GM18858 (cell line): ENCODE results near the gene GMPPA.

ENCODE experiments used
- ATAC-seq: cut with Tn5 transposase; IDR thresholded peaks from one replicate; pipeline ENCODE4 v1.9.1; 2021; ENCODE audit not compliant: unreplicated experiment

GMPPA gene

GRCh38 chr2:219517954-219518778, 19.5 kb downstream of the GMPPA start:
- no peak for ATAC-seq

DNA sequence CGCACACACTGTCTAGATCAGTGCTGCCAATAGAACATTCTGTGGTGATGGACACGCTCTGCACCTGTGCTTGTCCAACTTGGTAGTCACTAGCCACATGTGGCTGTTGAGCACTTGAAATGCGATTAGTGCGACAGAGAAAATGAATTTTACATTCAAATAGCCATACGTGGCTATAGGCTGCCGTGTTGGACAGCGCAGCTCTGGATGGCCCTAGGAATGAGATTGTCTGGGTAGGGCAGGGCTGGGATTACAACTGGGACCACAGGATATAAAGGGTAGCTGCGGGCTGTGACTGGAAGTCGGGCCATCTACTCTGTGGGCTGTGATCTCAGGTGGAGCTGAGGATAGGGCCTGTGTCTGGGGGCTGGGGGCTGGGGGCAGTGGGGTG, 20.8 kb downstream of the GMPPA start:
- ATAC-seq, result no peak

DNA sequence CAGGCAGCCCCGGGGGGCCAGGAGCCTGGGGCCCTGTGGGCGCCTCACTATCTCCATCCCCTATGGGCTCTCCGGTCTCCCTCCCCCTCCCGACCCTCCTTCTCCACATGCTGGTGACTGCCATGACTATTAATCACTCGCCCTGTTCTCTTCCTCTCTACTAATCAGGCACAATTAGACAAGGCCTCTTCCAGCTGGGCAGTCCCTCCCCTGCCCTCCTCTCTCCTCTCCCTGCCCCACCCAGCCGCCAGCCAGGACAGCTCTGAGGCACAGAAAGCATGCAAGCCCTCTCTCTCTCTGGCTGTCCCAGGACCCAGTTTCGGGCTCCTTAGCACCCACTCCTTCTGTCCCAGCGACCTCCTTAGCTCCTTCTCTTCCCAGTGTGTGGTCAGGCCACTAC, 21.4 kb downstream of the GMPPA start:
- no peak for ATAC-seq

- no peak for ATAC-seq
These were observed 22.6 kb downstream of the GMPPA start for GRCh38 chr2:219521066-219521880.

DNA sequence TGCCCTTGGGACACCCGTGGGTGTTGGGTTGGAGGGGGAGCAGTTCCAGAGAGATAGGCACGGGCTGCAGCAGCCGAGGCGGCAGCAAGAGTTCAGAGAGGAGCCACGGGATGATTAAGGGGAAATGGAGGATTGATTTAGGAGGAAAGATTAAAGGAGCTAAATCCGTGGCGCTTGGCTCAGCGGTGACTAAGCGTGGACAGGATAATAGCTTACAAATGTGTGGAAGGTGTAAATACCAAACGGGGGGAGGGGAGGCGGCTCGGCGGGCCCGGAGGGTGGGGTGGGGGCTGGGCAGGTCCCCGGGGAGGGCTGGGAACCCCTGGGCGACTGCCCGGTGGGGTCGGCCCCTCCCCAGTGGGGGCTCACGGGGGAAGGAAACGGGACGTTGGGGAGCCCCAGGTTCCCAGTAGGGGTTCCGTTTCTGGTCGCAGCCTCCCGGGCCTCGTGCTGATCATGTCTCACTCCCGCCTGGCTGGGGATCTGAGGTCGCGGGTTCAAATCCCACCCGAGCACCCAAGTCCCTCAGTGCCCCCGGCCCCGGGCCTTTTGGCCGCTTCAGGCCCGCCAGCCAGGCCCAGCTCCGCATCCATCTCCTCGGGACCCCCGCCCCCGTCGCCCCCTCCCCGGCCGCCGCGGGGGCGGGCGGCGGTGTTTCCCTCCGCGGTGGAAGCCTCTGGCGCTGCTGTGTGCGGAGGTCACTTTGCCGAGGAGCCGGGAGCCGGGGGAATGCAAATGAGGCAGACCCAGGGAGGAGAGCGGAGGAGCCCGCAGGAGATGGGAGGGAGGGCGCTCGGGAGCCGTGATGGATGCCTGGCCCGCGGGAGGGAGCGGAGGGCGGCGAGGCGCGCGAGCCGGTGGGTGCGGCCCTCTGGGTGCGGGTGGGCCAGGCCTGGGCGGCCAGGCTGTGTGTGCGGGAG, 23.7 kb downstream of the GMPPA start:
- ATAC-seq, result no peak

DNA sequence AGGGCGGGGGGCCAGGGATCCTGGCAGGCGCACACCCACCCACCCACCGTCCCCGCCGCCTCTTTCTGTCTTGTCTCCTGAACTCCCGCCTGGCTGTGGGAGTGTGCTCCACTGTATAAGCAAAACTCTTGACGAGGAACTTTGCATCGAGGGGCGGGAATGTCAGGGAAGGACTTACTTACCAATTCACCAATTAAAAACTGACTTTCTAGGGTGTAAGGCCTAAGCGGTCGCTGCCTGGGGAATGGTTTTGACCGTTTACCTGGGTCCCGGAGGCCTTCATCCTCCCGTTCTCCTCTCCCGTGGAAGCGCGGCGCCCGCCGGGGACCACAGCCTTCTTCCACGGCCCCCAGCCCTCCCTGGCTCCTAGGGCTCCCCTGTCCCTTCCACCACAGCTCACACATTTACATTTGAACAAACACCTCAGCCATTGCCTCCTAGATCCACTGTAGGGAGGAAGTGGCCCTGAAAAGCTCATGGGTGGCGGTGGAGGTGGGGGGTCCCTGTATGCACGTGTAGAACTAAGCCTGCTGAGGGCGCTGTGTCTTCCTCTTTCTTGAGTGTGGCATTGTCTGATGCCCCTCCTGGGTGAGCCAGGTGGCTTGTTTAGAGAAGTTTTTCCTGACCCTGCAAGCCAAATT, 24.5 kb downstream of the GMPPA start:
- ATAC-seq, result no peak

DNA sequence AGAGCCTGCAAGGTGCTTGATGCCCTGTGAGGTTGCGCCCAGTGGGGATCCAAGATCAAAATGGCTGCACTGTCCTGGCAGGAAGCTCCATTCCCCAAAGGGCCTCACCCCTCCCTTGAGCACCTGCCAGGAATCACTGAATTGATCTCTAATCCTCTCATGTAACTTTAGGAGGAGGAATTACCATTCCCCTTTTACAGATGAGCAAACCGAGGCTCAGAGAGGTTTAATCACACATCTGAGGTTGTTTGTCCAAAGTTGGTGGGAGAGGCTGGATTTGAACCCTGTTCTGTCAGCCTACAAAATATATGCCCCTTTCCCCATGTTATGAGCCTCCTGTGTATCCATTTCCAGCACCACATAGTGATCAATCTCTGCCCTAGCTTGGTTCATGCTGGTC, 26.1 kb downstream of the GMPPA start:
- no peak for ATAC-seq

GRCh38 chr2:219525533-219526232, 27.0 kb downstream of the GMPPA start:
- ATAC-seq, result no peak

GRCh38 chr2:219526320-219527075, 27.8 kb downstream of the GMPPA start:
- no peak for ATAC-seq

DNA sequence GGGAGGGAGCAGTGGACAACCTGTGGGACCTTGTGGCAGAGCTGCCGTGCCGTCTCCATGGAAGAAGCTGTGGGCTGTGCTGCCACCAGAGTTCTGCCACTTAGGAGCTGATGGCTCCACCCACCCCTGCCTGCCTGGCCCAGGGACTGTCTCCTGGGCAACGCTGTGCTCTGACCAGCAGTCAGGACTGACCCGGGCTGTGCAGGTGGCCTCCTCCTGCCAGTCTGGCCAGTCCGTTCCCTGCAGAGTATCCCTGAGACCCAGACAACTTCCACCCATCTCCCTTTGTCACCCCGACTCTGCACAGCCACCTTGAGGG, 28.3 kb downstream of the GMPPA start:
- no peak for ATAC-seq

GRCh38 chr2:219527472-219527871, 28.8 kb downstream of the GMPPA start:
- ATAC-seq, result no peak

- no peak for ATAC-seq
These were observed 31.6 kb downstream of the GMPPA start for GRCh38 chr2:219530048-219530963.

DNA sequence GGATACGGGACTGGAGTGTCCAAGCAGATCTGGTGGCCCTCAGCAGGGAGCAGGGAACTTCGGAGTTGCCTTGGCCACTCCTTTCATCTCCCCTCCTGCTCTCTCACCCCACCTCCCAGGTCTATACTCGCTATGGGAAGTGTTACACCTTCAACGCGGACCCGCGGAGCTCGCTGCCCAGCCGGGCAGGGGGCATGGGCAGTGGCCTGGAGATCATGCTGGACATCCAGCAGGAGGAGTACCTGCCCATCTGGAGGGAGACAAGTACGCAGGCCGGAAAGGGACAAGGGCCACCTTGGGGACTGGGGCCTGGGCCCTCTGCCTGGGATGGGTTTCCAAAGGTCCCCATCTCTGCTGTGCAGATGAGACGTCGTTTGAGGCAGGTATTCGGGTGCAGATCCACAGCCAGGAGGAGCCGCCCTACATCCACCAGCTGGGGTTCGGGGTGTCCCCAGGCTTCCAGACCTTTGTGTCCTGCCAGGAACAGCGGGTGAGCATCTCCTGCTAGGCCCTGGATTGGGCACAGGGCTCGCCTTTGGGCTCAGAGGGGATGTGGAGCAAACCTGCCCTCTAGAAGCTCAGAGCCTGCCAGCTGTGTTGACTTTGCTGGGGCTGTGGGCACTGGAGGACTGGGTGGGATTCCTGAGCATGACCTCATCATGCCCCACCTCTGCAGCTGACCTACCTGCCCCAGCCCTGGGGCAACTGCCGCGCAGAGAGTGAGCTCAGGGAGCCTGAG, 33.1 kb downstream of the GMPPA start:
- ATAC-seq, result no peak

- no peak for ATAC-seq
These were observed 33.6 kb downstream of the GMPPA start for GRCh38 chr2:219532378-219532649.

GRCh38 chr2:219533930-219534661, 35.4 kb downstream of the GMPPA start:
- ATAC-seq, result no peak

DNA sequence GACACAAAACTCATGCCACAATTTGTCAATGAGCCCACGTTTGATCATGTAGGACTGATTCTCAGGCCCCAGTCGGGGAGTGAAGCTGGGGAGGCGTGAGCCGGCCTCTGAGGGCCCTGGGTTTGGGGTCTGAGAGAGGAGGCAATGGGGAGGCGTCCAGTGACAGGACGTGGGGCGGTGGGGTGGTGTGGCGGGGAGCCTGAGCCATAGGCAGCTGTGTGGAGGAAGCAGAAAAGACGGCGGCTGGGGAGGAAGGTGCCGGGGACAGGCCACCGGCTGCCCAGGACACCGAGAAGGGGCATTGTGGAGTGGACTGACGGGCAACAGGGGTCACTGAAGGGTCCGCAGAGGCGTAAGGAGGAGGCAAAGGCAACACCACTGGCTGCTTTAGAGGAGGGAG, 37.7 kb downstream of the GMPPA start:
- ATAC-seq, result no peak

GRCh38 chr2:219536967-219537366, 38.3 kb downstream of the GMPPA start:
- no peak for ATAC-seq
